Large intestine (tissue), 3 donors: ENCODE results near the gene HELZ2. TPM values are rescaled to one million over a fixed set of nuclear protein-coding genes. Genes with fewer than 3 reads are reported as not detected.
"Not testable (repeated sequence)": the region's sequence is repeated elsewhere in the genome, so short reads cannot be mapped to it uniquely, and the experiment has no call there.

Source experiments
- DNase-seq, 2 donors: peaks; one replicate each; pipeline versions ENCODE4 v3.0.0 to v3.0.0-alpha.2; 2013
- H3K27ac ChIP-seq: one replicate; pipeline ENCODE4 v1.5.1; 2013; ENCODE audit warnings: low read length
- H3K27me3 ChIP-seq: 2 replicates; pipeline ENCODE4 v1.6.1; 2013; ENCODE audit warnings: low read length; ENCODE audit not compliant: control insufficient read depth, insufficient read depth
- H3K36me3 ChIP-seq: 2 replicates; pipeline ENCODE4 v1.6.1; 2013; ENCODE audit warnings: low read length; ENCODE audit not compliant: control insufficient read depth, insufficient read depth
- H3K4me1 ChIP-seq: one replicate; pipeline ENCODE4 v1.6.1; 2013; ENCODE audit warnings: low read length; ENCODE audit not compliant: control insufficient read depth, insufficient read depth
- H3K4me3 ChIP-seq: one replicate; pipeline ENCODE4 v1.5.1; 2013; ENCODE audit warnings: low read length
- H3K9me3 ChIP-seq: one replicate; pipeline ENCODE4 v1.6.1; 2013; ENCODE audit warnings: mild to moderate bottlenecking, low read depth, low read length, moderate library complexity; ENCODE audit not compliant: control insufficient read depth
- WGBS: methylation state at CpG from one replicate; pipeline ENCODE4 v1.1.5; 2013; ENCODE audit warnings: low lambda C conversion rate; ENCODE audit not compliant: insufficient coverage; 5-methylcytosine and 5-hydroxymethylcytosine counted together
- polyA plus RNA-seq: library from polyadenylated mRNA; unstranded; fragments of 120-200 nt; gene quantifications from one replicate; pipeline ENCODE4 v1.2.1, GENCODE V29; 2013

The HELZ2 gene
- polyA plus RNA-seq, 1 donor, result 13.0 TPM

DNA sequence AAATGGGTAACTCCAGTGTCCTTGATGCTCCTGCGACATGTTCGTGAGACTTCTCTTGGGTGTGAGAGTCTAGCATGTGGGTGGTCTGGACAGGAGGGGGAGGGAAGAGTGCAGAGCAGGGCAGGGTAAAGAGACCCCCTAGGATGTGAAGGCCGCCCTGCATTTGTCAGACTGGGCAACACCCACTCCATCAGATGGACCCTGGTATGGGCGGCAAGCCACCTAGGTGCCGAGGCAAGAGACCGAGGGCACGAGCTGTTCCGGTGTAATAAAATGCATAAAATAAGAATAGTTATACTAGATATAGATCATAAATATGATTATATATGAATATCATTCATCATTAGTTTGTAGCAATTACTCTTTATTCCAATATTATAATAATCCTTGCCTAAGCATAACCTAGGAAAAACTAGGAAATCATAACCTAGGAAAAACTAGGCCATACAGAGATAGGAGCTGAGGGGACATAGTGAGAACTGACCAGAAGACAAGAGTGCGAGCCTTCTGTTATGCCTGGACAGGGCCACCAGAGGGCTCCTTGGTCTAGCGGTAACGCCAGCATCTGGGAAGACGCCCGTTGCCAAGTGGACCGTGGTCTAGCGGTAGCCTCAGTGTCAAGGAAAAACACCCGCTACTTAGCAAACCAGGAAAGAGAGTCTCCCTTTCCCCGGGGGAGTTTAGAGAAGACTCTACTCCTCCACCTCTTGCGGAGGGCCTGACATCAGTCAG, 40.0 kb upstream of the HELZ2 start:
- H3K36me3 ChIP-seq, result peaks cover 42% of the 10 kb centered on the region
- not testable (repeated sequence) for H3K27me3 ChIP-seq, H3K27ac ChIP-seq, H3K9me3 ChIP-seq, H3K4me3 ChIP-seq, H3K4me1 ChIP-seq, DNase-seq
- no CpG with 5 or more reads among the region's 18 CpGs for WGBS

DNA sequence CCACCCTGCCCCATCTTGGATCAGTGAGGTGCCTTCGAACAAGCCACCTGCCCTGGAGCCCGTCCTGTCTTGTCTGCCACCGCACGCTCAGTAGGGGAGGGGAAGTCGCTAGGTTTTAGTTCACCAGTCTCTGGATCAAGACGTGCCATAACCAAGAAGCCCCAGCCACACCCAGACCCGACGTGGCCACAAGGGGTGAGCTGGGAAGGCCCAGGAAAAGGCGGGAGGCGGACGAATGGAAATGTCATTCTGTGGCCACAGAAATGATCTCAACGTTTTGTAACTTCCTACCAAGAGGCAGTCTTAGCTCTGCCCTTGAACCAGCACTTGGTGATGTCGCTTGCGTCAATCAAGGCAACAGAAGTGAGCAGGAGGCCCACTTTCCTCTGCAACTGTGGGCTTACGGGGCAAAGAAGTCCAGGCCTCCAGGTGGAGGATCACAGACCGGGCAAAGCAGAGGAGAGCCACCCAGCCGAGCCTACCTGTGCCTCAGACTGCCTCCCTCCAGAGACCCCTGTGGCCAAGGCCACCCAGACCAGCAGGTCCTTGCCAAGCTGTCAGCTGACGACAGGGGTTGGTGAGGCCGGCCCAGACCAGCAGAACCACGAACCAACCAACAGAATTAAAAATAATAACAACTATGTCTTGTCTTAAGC, 38.4 kb upstream of the HELZ2 start:
- H3K4me3 ChIP-seq, result no peak overlapping the region
- no peak overlapping the region for H3K27ac ChIP-seq
- peaks cover 3% of the 10 kb centered on the region for H3K9me3 ChIP-seq
- no CpG with 5 or more reads among the region's 20 CpGs for WGBS
- no peak for DNase-seq
- H3K36me3 ChIP-seq, result peaks cover 28% of the 10 kb centered on the region
- H3K27me3 ChIP-seq, result no peaks in the 10 kb centered on the region
- no peaks in the 10 kb centered on the region for H3K4me1 ChIP-seq

DNA sequence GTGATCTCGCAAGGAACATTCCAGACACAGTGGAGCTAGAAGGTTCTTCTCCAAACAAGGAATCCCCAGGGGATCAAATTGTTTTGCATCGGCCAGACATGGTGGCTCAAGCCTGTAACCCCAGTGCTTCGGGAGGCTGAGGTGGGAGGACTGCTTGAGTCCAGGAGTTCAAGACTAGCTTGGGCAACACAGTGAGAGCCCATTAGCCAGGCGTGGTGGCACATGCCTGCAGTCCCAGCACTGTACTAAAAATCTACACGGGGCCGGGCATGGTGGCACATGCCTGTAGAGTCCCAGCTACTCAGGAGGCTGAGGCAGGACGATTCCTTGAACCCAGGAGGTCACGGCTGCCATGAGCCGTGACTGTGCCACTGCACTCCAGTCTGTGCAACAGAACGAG, 37.6 kb upstream of the HELZ2 start:
- no peak overlapping the region for H3K4me3 ChIP-seq
- DNase-seq, result no peak
- H3K27ac ChIP-seq, result no peak overlapping the region
- peaks cover 3% of the 10 kb centered on the region for H3K9me3 ChIP-seq
- no peaks in the 10 kb centered on the region for H3K4me1 ChIP-seq
- peaks cover 21% of the 10 kb centered on the region for H3K36me3 ChIP-seq
- no peaks in the 10 kb centered on the region for H3K27me3 ChIP-seq
- no CpG with 5 or more reads among the region's 10 CpGs for WGBS

DNA sequence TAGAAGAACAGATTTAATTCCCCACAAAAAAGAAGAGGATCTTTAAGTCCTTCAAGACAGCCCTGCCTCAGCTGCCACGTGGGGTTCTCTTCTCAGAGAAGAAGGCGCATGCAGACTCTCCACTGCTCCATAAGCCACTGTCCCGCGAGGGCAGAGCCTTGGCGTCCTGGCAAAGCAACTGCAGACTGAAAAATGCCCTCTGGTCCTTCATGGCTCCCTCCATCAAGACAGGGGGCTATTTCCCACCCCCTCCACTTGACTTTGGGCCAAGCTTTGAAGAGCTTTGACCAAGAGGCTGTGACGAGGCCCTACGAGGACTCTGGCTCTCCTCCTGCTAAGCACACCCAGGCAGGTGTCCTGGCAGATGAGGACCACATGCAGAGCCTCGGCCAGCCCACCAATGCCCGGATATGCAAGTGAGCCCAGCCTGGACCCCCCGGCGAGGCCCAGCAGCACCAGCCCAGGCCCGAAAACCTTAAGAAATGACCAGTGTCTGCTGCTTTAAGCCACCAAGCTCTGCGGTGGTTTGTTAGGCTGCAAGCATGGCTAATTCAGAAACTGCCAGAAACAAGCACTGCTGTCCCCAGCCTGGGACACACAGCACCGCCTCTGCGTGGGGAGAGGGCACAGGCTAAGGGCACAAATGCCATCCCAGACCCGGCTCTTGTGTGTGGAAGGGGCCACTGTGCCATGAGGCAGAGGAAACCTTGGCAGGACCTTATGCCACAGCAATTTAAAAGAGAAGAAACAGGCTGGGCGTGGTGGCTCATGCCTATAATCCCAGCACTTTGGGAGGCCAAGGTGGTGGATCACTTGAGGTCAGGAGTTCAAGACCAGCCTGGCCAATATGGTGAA, 36.8 kb upstream of the HELZ2 start:
- peaks cover 3% of the 10 kb centered on the region for H3K9me3 ChIP-seq
- no peak overlapping the region for H3K27ac ChIP-seq
- peaks cover 17% of the 10 kb centered on the region for H3K36me3 ChIP-seq
- H3K4me3 ChIP-seq, result no peak overlapping the region
- no peak for DNase-seq
- no peaks in the 10 kb centered on the region for H3K27me3 ChIP-seq
- no CpG with 5 or more reads among the region's 17 CpGs for WGBS
- H3K4me1 ChIP-seq, result no peaks in the 10 kb centered on the region

DNA sequence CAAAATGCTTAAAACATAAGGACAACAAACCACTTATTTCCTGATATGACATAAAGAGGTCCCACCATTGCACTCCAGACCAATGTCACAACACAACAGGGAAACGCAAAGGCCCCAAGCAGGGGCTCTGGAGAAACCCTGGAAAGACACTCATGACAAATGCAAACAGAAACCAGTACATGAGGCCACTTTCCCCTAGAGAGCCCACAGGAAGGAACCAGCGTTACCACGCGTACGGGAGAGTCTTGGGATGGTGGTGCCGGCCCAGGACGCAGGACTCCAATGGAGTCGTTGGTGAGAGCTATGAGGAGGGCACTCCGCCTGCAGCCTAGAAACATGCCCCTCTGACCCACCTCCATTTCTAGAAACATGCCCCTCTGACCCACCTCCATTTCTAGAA, 32.6 kb upstream of the HELZ2 start:
- Histone ChIP-seq H3K4me1 (no peaks in the 10 kb centered on the region), H3K4me3 (no peak overlapping the region), H3K27me3 (no peaks in the 10 kb centered on the region), H3K27ac (no peak overlapping the region), H3K36me3 (peaks cover 18% of the 10 kb centered on the region), H3K9me3 (no peaks in the 10 kb centered on the region)
- WGBS, result no CpG with 5 or more reads among the region's 9 CpGs
- no peak for DNase-seq

DNA sequence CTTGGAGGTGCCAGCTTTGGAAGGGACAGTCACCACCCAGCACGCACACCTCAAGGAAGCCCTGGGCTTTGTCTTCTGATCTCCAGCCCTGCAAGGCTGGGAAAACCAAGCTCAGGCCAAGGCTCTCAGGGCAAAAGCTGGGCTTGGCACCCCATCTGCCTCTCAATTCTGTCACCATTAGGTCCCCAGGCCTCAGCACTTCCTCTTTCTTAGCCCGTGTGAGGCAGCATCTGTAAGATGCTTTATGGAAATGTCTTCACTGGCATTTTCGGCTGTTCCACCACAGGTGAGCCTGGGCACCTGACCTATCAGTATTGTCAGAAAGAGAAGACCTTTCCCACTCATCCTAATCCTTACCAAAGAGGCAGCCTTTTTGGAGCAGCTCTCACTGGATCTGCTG, 28.3 kb upstream of the HELZ2 start:
- Histone ChIP-seq H3K27ac (no peak overlapping the region), H3K4me1 (no peaks in the 10 kb centered on the region), H3K4me3 (no peak overlapping the region), H3K9me3 (no peaks in the 10 kb centered on the region), H3K36me3 (peaks cover 54% of the 10 kb centered on the region), H3K27me3 (no peaks in the 10 kb centered on the region)
- DNase-seq, result no peak
- no CpG with 5 or more reads among the region's 3 CpGs for WGBS

DNA sequence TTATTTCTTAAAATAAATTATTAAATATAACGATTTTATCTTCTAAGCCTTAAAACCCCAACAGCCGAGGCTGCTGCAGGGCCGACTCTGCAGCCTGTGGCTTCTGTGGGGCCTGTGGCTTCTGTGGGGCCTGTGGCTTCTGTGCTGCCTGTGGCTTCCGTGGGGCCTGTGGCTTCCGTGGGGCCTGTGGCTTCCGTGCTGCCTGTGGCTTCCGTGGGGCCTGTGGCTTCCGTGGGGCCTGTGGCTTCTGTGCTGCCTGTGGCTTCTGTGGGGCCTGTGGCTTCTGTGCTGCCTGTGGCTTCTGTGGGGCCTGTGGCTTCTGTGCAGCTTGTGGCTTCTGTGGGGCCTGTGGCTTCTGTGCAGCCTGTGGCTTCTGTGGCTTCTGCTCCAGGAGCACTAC, 27.6 kb upstream of the HELZ2 start:
- H3K27me3 ChIP-seq, H3K4me3 ChIP-seq, H3K27ac ChIP-seq, H3K4me1 ChIP-seq, DNase-seq, H3K9me3 ChIP-seq: not testable (repeated sequence)
- peaks cover 56% of the 10 kb centered on the region for H3K36me3 ChIP-seq
- no CpG with 5 or more reads among the region's 8 CpGs for WGBS

DNA sequence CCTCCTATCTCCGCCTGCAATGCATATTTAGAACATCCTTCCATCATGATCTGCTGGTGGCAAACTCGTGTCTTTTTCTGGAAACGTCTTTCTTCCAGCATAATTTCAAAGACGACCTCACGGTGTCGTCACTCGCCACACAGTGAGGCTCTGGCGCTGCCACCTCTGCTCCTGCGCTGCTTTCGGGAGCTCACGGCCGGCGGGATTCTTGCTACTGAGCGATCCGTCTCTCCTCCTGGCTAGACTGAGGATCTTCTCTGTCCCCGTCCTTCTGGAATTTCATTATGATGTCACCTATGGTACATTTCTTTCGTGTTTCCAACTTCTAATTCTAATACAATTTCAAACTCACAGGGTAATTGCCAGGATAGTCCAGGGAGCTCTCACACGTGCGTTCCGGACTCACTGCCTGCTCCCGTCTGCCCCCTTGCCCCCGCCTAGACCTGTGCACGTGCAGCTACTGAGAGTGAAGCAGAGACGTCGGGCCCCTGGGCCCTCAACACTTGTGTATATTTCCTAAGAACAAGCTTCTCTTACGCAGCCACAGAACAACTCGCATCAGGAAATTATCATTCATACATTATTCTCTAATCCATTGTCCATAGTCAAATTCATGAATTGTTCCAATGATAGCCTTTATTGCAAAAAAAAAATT, 25.5 kb upstream of the HELZ2 start:
- WGBS, result 100% methylated on average over 2 of the region's 27 CpGs
- no peak for DNase-seq

DNA sequence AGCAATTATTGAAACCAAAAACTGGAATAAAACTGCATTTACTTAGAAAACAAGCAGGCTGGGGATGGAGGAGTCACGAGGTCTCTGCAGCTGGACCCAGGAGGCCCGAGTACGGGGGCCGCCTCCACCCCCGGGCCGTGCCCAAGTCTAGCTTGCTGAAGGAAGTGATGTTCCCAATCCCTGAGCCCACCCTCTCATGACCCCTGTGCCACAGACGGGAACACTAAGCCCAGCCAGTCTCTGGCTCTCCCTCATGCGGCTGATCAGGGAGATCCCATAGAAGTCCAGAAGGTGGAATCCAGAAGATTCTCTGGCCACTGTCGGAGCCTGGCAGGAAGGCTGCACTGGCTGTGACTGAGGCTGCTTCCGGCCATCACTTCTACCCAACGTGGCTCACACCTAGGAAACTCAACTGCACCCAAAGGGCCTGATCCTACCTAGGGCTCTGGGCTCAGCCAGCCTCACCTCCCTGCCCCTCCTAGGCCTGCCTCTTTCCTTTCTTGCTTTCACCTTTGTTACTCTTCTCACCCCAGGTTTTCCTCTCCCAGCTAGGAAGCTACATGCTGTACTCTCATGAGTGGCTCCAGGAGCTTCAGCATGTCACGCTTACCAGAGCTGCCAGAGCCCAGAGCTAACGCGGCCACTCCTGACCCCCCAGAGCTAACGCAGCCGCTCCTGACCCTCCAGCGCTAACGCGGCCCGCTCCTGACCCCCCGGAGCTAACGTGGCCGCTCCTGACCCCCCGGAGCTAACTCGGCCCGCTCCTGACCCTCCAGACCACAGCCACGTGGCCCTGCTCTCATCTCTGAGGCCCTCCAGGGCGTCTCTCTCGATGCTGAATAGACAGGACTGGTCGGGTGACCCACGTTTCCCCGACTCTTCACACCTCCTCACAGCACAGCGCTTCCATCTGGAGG, 24.7 kb upstream of the HELZ2 start:
- Histone ChIP-seq H3K36me3 (peaks cover 69% of the 10 kb centered on the region), H3K4me3 (no peak overlapping the region), H3K27ac (no peak overlapping the region), H3K27me3 (no peaks in the 10 kb centered on the region), H3K9me3 (no peaks in the 10 kb centered on the region), H3K4me1 (no peaks in the 10 kb centered on the region)
- 82% methylated on average over 3 of the region's 33 CpGs for WGBS
- DNase-seq, result no peak

More for the DNA sequence above, 25.5 kb upstream of the HELZ2 start:
- no peaks in the 10 kb centered on the region for H3K27me3 ChIP-seq
- no peaks in the 10 kb centered on the region for H3K9me3 ChIP-seq
- H3K4me3 ChIP-seq, result no peak overlapping the region
- H3K27ac ChIP-seq, result no peak overlapping the region
- no peaks in the 10 kb centered on the region for H3K4me1 ChIP-seq
- peaks cover 65% of the 10 kb centered on the region for H3K36me3 ChIP-seq
